KG1 (cell line): Measurements from ENCODE around the gene CCDC159.
"Not testable (repeated sequence)": the region's sequence is repeated elsewhere in the genome, so short reads cannot be mapped to it uniquely, and the experiment has no call there.

ENCODE experiments used
- DNase-seq: peaks from one replicate; lab custom pipeline; 2025; lab: John Stamatoyannopoulos, UW

CCDC159 gene

GRCh38 chr19:11346104-11346940 lies at the start of gene CCDC159, which contains the start of gene TMEM205:
Gene CCDC159 (plus strand): TSS chr19:11346519. CDS start chr19:11346607, 88 bp downstream.
Gene TMEM205 (minus strand): TSS chr19:11346268. CDS start chr19:11345619, 649 bp downstream.
- DNase-seq = peak; percentile 99

DNA sequence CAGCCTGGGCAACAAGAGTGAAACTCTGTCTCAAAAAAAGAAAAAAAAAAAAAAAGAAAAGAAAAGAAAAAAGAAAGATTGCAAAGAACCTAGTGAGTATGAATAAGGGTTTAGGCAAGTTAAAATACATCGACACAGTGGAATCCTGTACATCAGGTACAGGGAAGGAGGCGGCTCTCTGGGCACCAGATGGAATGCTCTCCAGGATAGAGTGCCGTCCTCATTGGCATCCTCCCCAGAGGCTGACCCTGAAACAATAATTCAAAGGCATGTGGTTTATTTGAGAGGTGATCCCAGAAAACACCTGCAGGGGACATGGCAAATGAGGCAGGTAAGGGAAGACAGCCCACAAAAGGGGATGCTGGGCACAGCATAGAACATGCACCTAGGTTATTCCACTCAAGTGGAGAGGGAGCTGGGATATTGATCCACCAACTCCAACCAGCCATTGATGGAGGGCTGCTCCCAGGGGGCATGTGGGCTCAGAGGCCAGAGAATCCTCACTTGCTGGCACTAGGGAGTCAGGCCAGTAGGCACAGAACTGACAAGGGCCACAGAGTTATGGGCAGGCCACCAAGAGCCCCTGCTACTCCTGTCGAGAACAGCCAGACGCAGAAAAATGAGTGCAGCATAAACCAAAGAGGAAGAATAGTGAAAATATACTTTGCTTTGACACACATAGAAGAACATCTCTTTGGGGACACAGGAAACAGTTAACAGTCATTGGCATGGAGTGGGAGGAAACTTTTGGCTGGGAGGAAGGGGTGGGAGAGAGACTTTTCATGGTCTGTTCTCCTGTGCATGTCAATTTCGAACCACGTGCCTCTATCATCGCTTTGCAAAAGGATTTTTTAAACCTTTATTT lies 46.1 kb upstream of the CCDC159 start:
- no peak for DNase-seq

DNA sequence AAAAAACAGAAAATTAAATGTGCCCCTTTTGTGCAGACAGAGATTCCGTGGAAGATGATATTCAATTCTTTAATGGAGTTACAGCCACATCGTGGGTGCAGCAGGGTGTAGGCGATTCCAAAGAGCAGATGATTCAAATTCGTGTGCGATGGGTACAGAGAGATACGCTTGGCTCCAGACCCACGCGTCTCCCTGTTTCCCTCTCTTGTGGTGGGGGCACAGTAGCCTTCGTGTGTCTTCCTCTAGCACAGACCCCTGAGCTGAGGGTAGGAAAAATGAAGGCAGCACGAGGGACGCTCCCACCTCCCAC lies 45.6 kb upstream of the CCDC159 start:
- DNase-seq = no peak

DNA sequence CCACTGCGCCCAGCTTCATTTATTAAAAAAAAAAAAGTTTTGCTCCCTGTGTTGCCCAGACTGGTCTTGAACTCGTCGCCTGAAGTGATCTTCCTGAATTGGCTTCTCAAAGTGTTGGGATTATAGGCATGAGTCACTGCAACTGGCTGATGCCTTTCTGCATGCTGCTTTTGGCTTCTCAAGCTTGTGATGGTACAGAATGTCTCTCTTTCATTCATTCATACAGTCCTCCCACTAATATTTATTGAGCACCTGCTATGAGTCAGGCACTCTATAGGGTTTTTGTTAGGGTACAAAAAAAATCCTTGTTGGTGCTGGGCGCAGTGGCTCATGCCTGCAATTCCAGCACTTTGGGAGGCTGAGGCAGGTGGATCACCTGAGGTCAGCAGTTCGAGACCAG lies 41.4 kb upstream of the CCDC159 start:
- no peak for DNase-seq

DNA sequence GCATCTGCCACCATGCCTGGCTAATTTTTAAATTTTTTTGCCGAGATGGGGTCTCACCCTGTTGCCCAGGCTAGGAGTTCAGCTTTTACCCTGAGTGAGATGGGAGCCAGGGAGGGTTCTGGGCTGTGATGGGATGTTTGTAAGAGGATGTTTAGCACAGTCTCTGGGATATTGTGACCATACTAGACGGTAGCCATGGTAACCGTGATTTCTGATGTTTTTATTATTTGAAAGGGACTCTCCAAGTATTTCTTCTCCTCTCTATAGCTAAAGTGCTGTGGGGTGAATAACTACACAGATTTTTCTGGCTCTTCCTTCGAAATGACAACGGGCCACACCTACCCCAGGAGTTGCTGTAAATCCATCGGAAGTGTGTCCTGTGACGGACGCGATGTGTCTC lies 40.0 kb upstream of the CCDC159 start:
- no peak for DNase-seq

- DNase-seq = not testable (repeated sequence)
Observed at GRCh38 chr19:11320278-11320995, 25.9 kb upstream of the CCDC159 start.

DNA sequence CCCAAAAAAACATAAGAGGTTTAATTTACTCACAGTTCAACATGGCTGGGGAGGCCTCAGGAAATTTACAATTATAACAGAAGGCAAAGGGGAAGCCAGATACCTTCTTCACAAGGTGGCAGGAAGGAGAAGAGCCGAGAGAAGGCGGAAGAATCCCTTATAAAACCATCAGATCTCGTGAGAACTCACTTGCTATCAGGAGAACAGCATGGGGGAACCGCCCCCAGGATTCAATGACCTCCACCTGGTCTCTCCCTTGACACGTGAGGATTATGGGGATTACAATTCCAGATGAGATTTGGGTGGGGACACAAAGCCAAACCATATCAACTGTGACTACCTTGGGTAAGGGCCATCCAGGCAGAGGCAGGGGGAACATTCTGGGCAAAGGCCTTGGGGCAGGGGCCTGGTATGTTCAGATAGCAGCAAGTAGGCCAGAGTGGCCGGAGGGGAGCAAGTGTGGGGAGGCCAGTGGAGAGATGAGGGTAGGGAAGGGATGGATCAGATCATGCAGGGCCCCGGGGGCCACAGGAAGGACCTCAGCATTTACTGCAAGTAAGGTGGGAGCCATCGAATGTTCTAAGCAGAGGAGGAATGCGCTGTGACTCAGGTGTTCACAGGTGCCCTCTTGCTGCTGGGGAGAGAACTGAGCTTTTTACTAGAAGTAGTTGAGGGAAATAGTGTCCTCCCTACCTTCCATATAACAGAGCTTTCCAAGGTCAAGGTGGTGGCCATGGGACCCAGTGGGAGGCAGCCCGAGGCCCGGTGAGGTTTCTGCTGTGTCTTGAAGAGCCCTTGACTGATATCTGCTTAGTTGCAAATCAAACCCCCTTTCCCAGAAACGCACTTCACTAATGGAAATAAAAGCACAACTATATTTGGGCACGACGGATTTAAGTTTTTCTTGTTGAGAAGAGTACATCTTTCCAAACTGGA lies 24.9 kb upstream of the CCDC159 start:
- no peak for DNase-seq

GRCh38 chr19:11322269-11323024 lies 23.9 kb upstream of the CCDC159 start:
- peak; percentile 28 for DNase-seq

DNA sequence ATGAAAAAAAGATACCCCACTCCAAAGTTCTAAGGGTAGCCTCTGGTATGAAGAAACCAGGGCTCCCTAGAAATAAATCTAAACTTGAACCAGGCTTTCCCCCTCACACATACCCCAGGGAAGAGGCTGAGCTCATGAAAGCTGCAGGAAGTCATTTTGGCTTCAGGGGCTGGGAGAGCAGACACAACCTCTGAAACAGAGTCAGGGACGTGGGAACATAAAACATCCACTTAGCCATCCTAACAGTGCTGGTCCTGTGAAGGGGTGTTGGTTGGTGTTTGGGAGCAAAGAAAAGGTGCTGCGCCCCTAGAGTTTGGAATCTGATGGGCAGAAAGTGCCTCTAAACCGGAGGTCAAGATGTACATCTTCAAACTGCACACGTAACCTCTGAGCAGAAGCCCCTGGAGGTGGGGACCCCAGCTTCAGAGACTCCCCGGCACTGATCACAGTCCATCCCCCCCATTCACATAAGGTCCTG lies 22.7 kb upstream of the CCDC159 start:
- no peak for DNase-seq

GRCh38 chr19:11324079-11324661 lies 22.1 kb upstream of the CCDC159 start:
- peak; percentile 81 for DNase-seq

DNA sequence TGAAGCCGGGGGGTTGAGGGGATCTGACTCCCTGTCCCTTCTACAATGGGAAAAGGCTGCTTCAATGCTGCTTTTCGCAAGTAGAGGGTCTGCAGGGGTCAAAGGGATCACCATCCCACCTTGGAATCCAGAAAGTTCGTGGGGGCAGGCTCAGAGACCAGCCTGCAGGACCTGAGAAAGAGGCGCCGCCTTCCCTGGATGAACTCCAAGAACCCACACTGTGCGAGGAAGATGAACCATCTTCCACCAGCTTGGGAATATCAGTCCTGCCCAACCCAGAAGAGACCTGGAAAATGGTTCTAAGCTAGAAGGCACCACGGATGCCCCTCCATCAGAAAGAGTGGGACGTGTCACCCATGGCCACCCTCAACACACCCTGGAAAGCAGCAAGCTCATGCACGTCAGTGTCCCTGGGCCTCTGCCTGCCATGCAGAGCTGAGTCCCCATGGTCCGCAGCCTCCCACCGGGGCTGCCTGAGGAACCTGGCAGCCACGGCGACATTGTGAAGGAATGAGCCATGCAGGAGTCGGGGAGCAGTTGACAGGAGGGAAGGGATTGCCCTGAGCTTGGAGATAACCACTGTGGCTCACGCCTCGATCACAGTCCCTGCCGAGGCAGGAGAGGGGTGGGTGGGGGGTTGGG lies 21.4 kb upstream of the CCDC159 start:
- DNase-seq = no peak

GRCh38 chr19:11325544-11325943 lies 20.8 kb upstream of the CCDC159 start:
- DNase-seq = no peak

GRCh38 chr19:11330127-11330526 lies 16.2 kb upstream of the CCDC159 start:
- DNase-seq = no peak

GRCh38 chr19:11331502-11331901 lies 14.8 kb upstream of the CCDC159 start:
- no peak for DNase-seq

- no peak for DNase-seq
Observed at GRCh38 chr19:11332822-11333221, 13.5 kb upstream of the CCDC159 start.

GRCh38 chr19:11333838-11334237 lies 12.5 kb upstream of the CCDC159 start:
- not testable (repeated sequence) for DNase-seq

DNA sequence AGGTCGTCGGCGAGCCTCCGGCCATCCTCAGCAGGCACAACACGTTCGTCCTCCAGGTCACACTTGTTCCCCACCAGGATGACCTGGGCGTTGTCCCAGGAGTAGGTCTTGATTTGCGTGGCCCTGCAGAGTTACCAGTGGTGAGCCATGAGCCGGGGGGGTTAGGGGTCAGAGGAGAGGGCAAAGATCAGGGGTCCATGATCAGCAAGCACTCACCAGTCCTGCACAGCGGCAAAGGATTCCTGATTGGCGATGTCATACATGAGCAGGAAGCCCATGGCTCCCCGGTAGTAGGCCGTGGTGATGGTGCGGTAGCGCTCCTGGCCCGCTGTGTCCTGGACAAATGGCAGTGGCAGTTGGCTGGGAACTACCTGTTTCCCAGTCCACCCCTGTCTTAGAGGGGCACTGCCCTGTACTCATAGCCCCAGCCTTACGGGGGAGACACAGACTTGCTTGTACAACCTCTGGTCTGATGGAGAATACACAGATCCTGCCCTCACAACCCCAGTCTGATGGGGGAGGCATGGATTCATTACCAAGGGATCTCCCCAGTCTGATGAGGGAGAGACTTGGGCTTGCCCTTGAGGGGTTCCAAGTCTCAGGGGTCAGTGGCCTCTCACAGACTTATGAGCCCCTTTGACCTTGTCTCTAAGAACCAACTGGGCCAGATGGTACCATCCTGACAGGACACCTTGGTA lies 10.7 kb upstream of the CCDC159 start:
- no peak for DNase-seq

DNA sequence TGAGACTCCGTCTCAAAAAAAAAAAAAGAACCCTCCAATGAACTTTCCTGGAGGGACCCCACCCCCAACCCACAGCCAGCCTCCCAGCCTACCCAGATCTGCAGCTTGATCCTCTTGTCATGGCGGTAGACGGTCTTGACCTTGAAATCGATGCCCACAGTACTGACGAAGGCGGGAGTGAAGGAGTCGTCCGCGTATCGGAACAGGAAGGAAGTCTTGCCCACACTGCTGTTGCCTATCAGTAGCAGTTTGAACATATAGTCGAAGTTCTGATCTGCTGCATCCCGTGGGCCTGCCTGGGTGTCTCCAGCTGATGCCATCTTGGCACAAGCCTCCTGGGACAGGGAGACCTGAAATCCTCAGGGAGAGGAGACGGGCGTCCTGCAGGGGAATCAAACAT lies 9.2 kb upstream of the CCDC159 start:
- DNase-seq = no peak

DNA sequence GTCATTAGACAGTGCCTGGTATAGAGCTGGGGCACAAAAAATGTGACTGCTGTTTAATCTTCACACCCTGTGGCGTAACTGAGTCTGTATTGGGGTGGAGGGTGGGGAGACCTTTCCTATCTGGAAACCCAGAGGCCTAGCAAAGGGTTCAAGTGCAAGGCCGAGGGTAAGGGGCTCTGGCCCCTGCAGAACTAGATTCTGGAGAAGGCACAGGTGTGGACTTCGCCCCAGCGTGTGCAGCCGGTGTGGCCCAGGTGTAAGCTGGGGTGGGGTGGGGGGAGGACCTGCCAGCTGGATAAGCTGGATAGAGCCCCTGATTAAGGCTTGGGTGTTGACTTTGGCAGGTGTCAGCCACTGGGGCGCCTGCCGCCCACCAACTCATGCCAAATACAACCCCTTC lies 8.2 kb upstream of the CCDC159 start:
- DNase-seq = no peak
